CD4-positive, alpha-beta T cell (primary cell): ENCODE measurements around the gene SERPINI1. TPM values are rescaled to one million over a fixed set of nuclear protein-coding genes. Genes with fewer than 3 reads are reported as not detected.

Experiments
- ATAC-seq: fragments of 200-7000 bp; cut with Tn5 transposase; one replicate; pipeline ENCODE4 v1.10.0; 2022; ENCODE audit warnings: mild to moderate bottlenecking; ENCODE audit not compliant: poor library complexity
- CTCF ChIA-PET: fragments of 350-600 bp; sonication (Branson Sonifier 250); formaldehyde crosslinking; loops from one replicate; lab custom pipeline; 2021; ENCODE audit warnings: antibody characterized with exemption, inconsistent platforms; lab: Charles Lee
- POLR2A ChIA-PET: fragments of 350-600 bp; sonication (Branson Sonifier 250); formaldehyde crosslinking; loops from one replicate; lab custom pipeline; 2021; ENCODE audit warnings: antibody characterized with exemption, inconsistent platforms; lab: Charles Lee
- DNase-seq, 14 experiments: peaks; one replicate each; pipeline ENCODE4 v3.0.0-alpha.2; 2013 to 2020; ENCODE audit warnings: mixed read lengths in 2 of 14
- H3K27ac ChIP-seq, 2 donors: one replicate each; pipeline versions ENCODE4 v1.5.1 to v1.7.0; 2013; ENCODE audit warnings: low read length in 2 of 2, low read depth in 1 of 2, mild to moderate bottlenecking in 1 of 2
- H3K27me3 ChIP-seq, 2 experiments: 1 replicate in 1 of 2; 2 replicates in 1 of 2; pipeline versions ENCODE4 v1.6.1 to v1.7.0; 2013; ENCODE audit warnings: low read length in 2 of 2, control low read depth in 1 of 2, mild to moderate bottlenecking in 1 of 2, moderate library complexity in 1 of 2; ENCODE audit not compliant: insufficient read depth in 2 of 2, control insufficient read depth in 1 of 2
- H3K36me3 ChIP-seq: one replicate; pipeline ENCODE4 v1.6.1; 2013; ENCODE audit warnings: low read length, control low read depth; ENCODE audit not compliant: insufficient read depth
- H3K4me1 ChIP-seq: one replicate; pipeline ENCODE4 v1.6.1; 2013; ENCODE audit warnings: low read length, control low read depth; ENCODE audit not compliant: insufficient read depth
- H3K4me3 ChIP-seq: one replicate; pipeline ENCODE4 v1.5.1; 2013; ENCODE audit warnings: mild to moderate bottlenecking, low read length, moderate library complexity
- H3K9me3 ChIP-seq, 2 experiments: 1 replicate in 1 of 2; 2 replicates in 1 of 2; pipeline versions ENCODE4 v1.6.1 to v1.7.0; 2013; ENCODE audit warnings: low read length in 2 of 2, mild to moderate bottlenecking in 2 of 2, control low read depth in 1 of 2, moderate library complexity in 1 of 2; ENCODE audit not compliant: control insufficient read depth in 1 of 2, insufficient read depth in 1 of 2
- H3K27ac Mint-ChIP-seq: one replicate; pipeline ENCODE4 v1.8.0; 2020; ENCODE audit warnings: mixed read lengths
- H3K27me3 Mint-ChIP-seq: one replicate; pipeline ENCODE4 v1.8.0; 2021; ENCODE audit warnings: mixed read lengths
- H3K36me3 Mint-ChIP-seq: one replicate; pipeline ENCODE4 v1.8.0; 2021; ENCODE audit warnings: low read depth, mixed read lengths
- H3K4me1 Mint-ChIP-seq: one replicate; pipeline ENCODE4 v1.8.0; 2021; ENCODE audit warnings: low read depth, mixed read lengths
- H3K4me3 Mint-ChIP-seq: one replicate; pipeline ENCODE4 v1.8.0; 2020; ENCODE audit warnings: mild to moderate bottlenecking, mixed read lengths
- H3K9me3 Mint-ChIP-seq: one replicate; pipeline ENCODE4 v1.8.0; 2020; ENCODE audit warnings: mixed read lengths
- intact Hi-C, 2 experiments: fragments of 100-400 bp; cut with DNase I in 1 of 2; cut with micrococcal nuclease in 1 of 2; formaldehyde crosslinking; loops; one replicate each; pipeline versions ENCODE4 v1.15.1 to v1.9.0; 2023 to 2025; cut with DNase I, micrococcal nuclease
- total RNA-seq, 174 experiments: library from RNA in 2 of 174; stranded (reverse) in 2 of 174; gene quantifications; one replicate each; pipeline ENCODE4 v1.2.3 and lab custom pipeline; 2021 to 2026
- TF ChIP-seq, protein P1 (sequence below): fragments of 200-600 bp; IDR thresholded peaks from one replicate; pipeline ENCODE4 v1.8.0; 2022; ENCODE audit warnings: antibody characterized with exemption, mild to moderate bottlenecking

Gene SERPINI1
- total RNA-seq, 2 experiments from 2014 or later: 0.64 to 0.66 TPM

DNA sequence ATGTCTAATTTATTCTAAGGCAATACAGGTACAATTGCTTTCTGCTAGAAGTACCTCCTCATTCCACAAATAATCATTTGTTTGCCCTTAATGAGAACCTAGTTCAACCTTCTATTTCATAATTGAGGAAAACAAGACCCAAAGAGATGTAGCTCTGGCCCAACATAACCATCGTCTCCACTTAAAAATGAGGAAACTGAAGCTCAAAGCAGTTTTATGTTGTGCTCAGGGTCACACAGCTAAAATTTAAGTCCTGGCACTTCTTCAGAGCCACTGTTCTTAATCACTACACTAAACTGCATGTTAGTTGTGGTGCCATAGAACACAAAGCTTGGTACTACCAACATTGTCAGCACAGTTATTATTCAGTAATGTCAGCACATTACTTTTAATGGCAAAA lies 108.0 kb downstream of the SERPINI1 start:
- ChIA-PET POLR2A (no interaction called here), CTCF (no interaction called here)
- no peak overlapping the region for H3K27ac ChIP-seq

DNA sequence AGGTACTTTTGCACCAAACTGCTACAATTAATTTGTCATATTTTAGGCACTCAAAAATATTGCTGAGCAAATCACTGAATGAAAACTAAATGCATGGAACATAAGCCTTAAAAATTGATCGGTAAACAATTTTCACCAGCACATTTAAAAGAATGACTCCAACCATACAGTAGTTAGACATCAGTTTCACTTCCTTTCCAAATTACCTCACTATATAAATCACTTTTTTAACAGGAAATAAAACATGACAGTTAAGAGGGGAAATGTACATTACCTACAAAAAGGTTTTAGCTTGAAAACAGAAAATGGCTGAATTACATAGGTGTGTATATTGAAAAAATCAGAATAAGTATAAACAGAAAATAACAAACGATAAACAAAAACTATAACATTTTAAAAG lies 108.4 kb downstream of the SERPINI1 start:
- no peak overlapping the region for H3K27ac Mint-ChIP-seq
- DNase-seq (no peak), ATAC-seq (no peak)
- Histone ChIP-seq H3K4me1 (no peaks in the 10 kb centered on the region), H3K36me3 (no peaks in the 10 kb centered on the region), H3K4me3 (no peak overlapping the region), H3K27ac (no peak overlapping the region), H3K27me3 (no peaks in the 10 kb centered on the region), H3K9me3 (no peaks in the 10 kb centered on the region)
- H3K4me3 Mint-ChIP-seq: no peak overlapping the region
- ChIA-PET POLR2A (no interaction called here), CTCF (no interaction called here)
- H3K9me3 Mint-ChIP-seq: no peaks in the 10 kb centered on the region
- no peaks in the 10 kb centered on the region for H3K36me3 Mint-ChIP-seq
- no peaks in the 10 kb centered on the region for H3K4me1 Mint-ChIP-seq
- intact Hi-C loops: no loop called here
- no peaks in the 10 kb centered on the region for H3K27me3 Mint-ChIP-seq
- TF ChIP-seq, protein P1, sequence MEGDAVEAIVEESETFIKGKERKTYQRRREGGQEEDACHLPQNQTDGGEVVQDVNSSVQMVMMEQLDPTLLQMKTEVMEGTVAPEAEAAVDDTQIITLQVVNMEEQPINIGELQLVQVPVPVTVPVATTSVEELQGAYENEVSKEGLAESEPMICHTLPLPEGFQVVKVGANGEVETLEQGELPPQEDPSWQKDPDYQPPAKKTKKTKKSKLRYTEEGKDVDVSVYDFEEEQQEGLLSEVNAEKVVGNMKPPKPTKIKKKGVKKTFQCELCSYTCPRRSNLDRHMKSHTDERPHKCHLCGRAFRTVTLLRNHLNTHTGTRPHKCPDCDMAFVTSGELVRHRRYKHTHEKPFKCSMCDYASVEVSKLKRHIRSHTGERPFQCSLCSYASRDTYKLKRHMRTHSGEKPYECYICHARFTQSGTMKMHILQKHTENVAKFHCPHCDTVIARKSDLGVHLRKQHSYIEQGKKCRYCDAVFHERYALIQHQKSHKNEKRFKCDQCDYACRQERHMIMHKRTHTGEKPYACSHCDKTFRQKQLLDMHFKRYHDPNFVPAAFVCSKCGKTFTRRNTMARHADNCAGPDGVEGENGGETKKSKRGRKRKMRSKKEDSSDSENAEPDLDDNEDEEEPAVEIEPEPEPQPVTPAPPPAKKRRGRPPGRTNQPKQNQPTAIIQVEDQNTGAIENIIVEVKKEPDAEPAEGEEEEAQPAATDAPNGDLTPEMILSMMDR: no peak

More for the DNA sequence above, 108.0 kb downstream of the SERPINI1 start:
- TF ChIP-seq, protein P1: no peak
- H3K36me3 ChIP-seq: no peaks in the 10 kb centered on the region
- no peak for DNase-seq
- no peaks in the 10 kb centered on the region for H3K4me1 Mint-ChIP-seq
- H3K27me3 Mint-ChIP-seq: no peaks in the 10 kb centered on the region
- no peak for ATAC-seq
- H3K27ac Mint-ChIP-seq: no peak overlapping the region
- H3K4me3 Mint-ChIP-seq: no peak overlapping the region
- no peaks in the 10 kb centered on the region for H3K36me3 Mint-ChIP-seq
- H3K27me3 ChIP-seq: no peaks in the 10 kb centered on the region
- H3K9me3 ChIP-seq: no peaks in the 10 kb centered on the region
- no peak overlapping the region for H3K4me3 ChIP-seq
- no peaks in the 10 kb centered on the region for H3K4me1 ChIP-seq
- intact Hi-C loops: no loop called here
- no peaks in the 10 kb centered on the region for H3K9me3 Mint-ChIP-seq

DNA sequence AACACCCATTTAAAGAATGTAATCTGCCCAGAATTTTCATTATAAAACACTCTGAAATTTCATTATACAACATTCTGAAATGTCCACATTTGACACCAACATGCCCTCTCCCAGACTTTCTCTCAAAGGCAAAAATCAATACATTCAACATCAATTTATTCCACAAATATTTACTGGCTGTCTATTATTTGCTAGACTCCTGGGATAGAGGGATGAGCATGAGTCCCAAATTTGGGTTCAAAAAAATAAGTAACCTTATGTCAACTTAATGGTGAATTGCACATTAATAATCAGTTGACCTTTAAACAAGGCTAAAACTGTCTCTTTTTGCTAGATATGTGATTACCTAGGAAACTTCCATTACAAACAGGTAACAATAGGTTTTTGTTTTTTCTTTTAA lies 109.0 kb downstream of the SERPINI1 start:
- ATAC-seq (no peak), DNase-seq (no peak)
- H3K27ac Mint-ChIP-seq: no peak overlapping the region
- POLR2A ChIA-PET: no interaction called here
- H3K4me3 Mint-ChIP-seq: no peak overlapping the region
- no peaks in the 10 kb centered on the region for H3K4me1 Mint-ChIP-seq
- no peaks in the 10 kb centered on the region for H3K9me3 Mint-ChIP-seq
- TF ChIP-seq, protein P1: no peak
- no peak overlapping the region for H3K27ac ChIP-seq
- CTCF ChIA-PET: no interaction called here
- no peaks in the 10 kb centered on the region for H3K36me3 ChIP-seq
- intact Hi-C loops: no loop called here
- H3K4me3 ChIP-seq: no peak overlapping the region
- no peaks in the 10 kb centered on the region for H3K4me1 ChIP-seq
- no peaks in the 10 kb centered on the region for H3K27me3 Mint-ChIP-seq
- H3K27me3 ChIP-seq: no peaks in the 10 kb centered on the region
- H3K9me3 ChIP-seq: no peaks in the 10 kb centered on the region
- H3K36me3 Mint-ChIP-seq: no peaks in the 10 kb centered on the region
